ENCODE results near the gene PLEKHH3.
A peak's percentile ranks its signal among the peaks of the same experiment; 100 is the strongest.

The PLEKHH3 gene

GRCh38 chr17:42685831-42686230 lies 9.0 kb upstream of the PLEKHH3 start:
- DNase-seq (ENCODE audit: low read depth, low spot score), result no peak

GRCh38 chr17:42684929-42685556 lies 8.2 kb upstream of the PLEKHH3 start:
- no peak for DNase-seq (ENCODE audit: low read depth, low spot score)

GRCh38 chr17:42683407-42684034 lies 6.7 kb upstream of the PLEKHH3 start:
- peak; percentile 34 for DNase-seq (ENCODE audit: low read depth, low spot score)

GRCh38 chr17:42682722-42683403 lies 6.1 kb upstream of the PLEKHH3 start:
- peak; percentile 76 for DNase-seq (ENCODE audit: low read depth, low spot score)

- peak; percentile 85 for DNase-seq (ENCODE audit: low read depth, low spot score)
These were observed 5.4 kb upstream of the PLEKHH3 start, which contains the start of gene CNTNAP1 for GRCh38 chr17:42681976-42682721. CNTNAP1 (plus strand) TSS chr17:42682531; CDS start chr17:42682830, 299 bp downstream.

- DNase-seq (ENCODE audit: low read depth, low spot score), result no peak
These were observed 3.6 kb upstream of the PLEKHH3 start for GRCh38 chr17:42680331-42680808.

GRCh38 chr17:42679492-42680330 lies 2.9 kb upstream of the PLEKHH3 start:
- DNase-seq (ENCODE audit: low read depth, low spot score), result peak; percentile 92

GRCh38 chr17:42678951-42679491 lies 2.2 kb upstream of the PLEKHH3 start:
- DNase-seq (ENCODE audit: low read depth, low spot score), result peak; percentile 49

GRCh38 chr17:42677921-42678781 lies 1.4 kb upstream of the PLEKHH3 start:
- DNase-seq (ENCODE audit: low read depth, low spot score), result peak; percentile 96

- DNase-seq (ENCODE audit: low read depth, low spot score), result peak; percentile 100
These were observed 441 bp upstream of the PLEKHH3 start for GRCh38 chr17:42677012-42677857.

GRCh38 chr17:42675965-42676423 lies 800 bp downstream of the PLEKHH3 start:
- peak; percentile 76 for DNase-seq (ENCODE audit: low read depth, low spot score)

GRCh38 chr17:42675348-42675964 lies 1.3 kb downstream of the PLEKHH3 start:
- DNase-seq (ENCODE audit: low read depth, low spot score), result peak; percentile 47

GRCh38 chr17:42674755-42675347 lies 1.9 kb downstream of the PLEKHH3 start:
- DNase-seq (ENCODE audit: low read depth, low spot score), result no peak

GRCh38 chr17:42673885-42674754 lies 2.7 kb downstream of the PLEKHH3 start:
- peak; percentile 62 for DNase-seq (ENCODE audit: low read depth, low spot score)

- no peak for DNase-seq (ENCODE audit: low read depth, low spot score)
These were observed 3.4 kb downstream of the PLEKHH3 start for GRCh38 chr17:42673266-42673884.

GRCh38 chr17:42672038-42672437 lies 4.8 kb downstream of the PLEKHH3 start:
- no peak for DNase-seq (ENCODE audit: low read depth, low spot score)
